H1 (cell line): ENCODE data around the gene ZNF683. TPM values are rescaled to one million over a fixed set of nuclear protein-coding genes. Genes with fewer than 3 reads are reported as not detected.

Source experiments
- CTCF ChIA-PET: fragments of 300-600 bp; sonication (Branson Sonifier 250); formaldehyde crosslinking; loops from one replicate; lab custom pipeline; 2021; ENCODE audit not compliant: partially characterized antibody; lab: Charles Lee
- POLR2A ChIA-PET: fragments of 300-600 bp; sonication (Branson Sonifier 250); formaldehyde crosslinking; loops from one replicate; lab custom pipeline; 2021; ENCODE audit warnings: inconsistent platforms; ENCODE audit not compliant: partially characterized antibody; lab: Charles Lee
- DNase-seq, 2 experiments: peaks; one replicate each; pipeline versions ENCODE4 v3.0.0 to v3.0.0-alpha.2; 2010 to 2022; ENCODE audit warnings: low spot score in 2 of 2, low read depth in 1 of 2, mixed read lengths in 1 of 2
- FAIRE-seq: peaks from 2 replicates; lab custom pipeline; 2011; peaks lifted over from hg19 to GRCh38; lab: Jason Lieb, UNC
- H2AFZ ChIP-seq: 2 replicates; pipeline ENCODE4 v1.8.1; 2012; ENCODE audit warnings: low read length, inconsistent platforms
- H2AK5ac ChIP-seq: 2 replicates; pipeline ENCODE4 v1.6.1; 2013; ENCODE audit warnings: low read depth, low read length
- H2BK120ac ChIP-seq: replicated peaks from 2 replicates; pipeline ENCODE3; 2013; ENCODE audit warnings: low read depth, low read length, inconsistent platforms
- H2BK12ac ChIP-seq: 2 replicates; pipeline ENCODE4 v1.6.1; 2013; ENCODE audit warnings: low read depth, low read length
- H2BK15ac ChIP-seq: 2 replicates; pipeline ENCODE4 v1.6.1; 2013; ENCODE audit warnings: low read length
- H2BK20ac ChIP-seq: 2 replicates; pipeline ENCODE4 v1.6.1; 2013; ENCODE audit warnings: low read length
- H2BK5ac ChIP-seq: 2 replicates; pipeline ENCODE4 v1.6.1; 2013; ENCODE audit warnings: low read depth, low read length
- H3K14ac ChIP-seq: 2 replicates; pipeline ENCODE4 v1.6.1; 2013; ENCODE audit warnings: inconsistent platforms; ENCODE audit not compliant: insufficient read length
- H3K18ac ChIP-seq: 2 replicates; pipeline ENCODE4 v1.6.1; 2013; ENCODE audit warnings: low read length; ENCODE audit errors: extremely low read depth
- H3K23ac ChIP-seq: 2 replicates; pipeline ENCODE4 v1.6.1; 2013; ENCODE audit warnings: inconsistent platforms; ENCODE audit not compliant: insufficient read length
- H3K23me2 ChIP-seq: 2 replicates; pipeline ENCODE4 v1.6.1; 2013; ENCODE audit warnings: low read depth, low read length
- H3K27ac ChIP-seq: 2 replicates; pipeline ENCODE4 v1.6.1; 2011; ENCODE audit warnings: low read depth, low read length, inconsistent platforms
- H3K27me3 ChIP-seq, 4 experiments: replicated peaks in 1 of 4; 1 replicate in 1 of 4; 2 replicates in 3 of 4; pipeline versions ENCODE4 v1.6.1 to v1.8.1; 2011 to 2013; ENCODE audit warnings: low read length in 3 of 4, mild to moderate bottlenecking in 3 of 4, inconsistent platforms in 2 of 4, mixed read lengths in 2 of 4, moderate library complexity in 1 of 4; ENCODE audit not compliant: control insufficient read depth in 3 of 4, insufficient read depth in 3 of 4; ENCODE audit errors: extremely low read depth in 1 of 4
- H3K36me3 ChIP-seq, 4 experiments: 2 replicates each; pipeline versions ENCODE4 v1.6.1 to v1.8.1; 2011 to 2013; ENCODE audit warnings: mild to moderate bottlenecking in 4 of 4, low read length in 3 of 4, moderate library complexity in 2 of 4, control low read depth in 1 of 4, inconsistent platforms in 1 of 4; ENCODE audit not compliant: insufficient read depth in 4 of 4, control insufficient read depth in 2 of 4
- H3K4ac ChIP-seq: replicated peaks from 2 replicates; pipeline ENCODE3; 2013; ENCODE audit warnings: low read length, low read depth, mixed read lengths, inconsistent platforms; ENCODE audit not compliant: insufficient read length
- H3K4me1 ChIP-seq, 4 experiments: replicated peaks in 1 of 4; 1 replicate in 1 of 4; 2 replicates in 3 of 4; pipeline versions ENCODE4 v1.6.1 to v1.8.1; 2011 to 2013; ENCODE audit warnings: low read length in 3 of 4, inconsistent platforms in 2 of 4, mixed read lengths in 1 of 4; ENCODE audit not compliant: insufficient read depth in 4 of 4, control insufficient read depth in 3 of 4
- H3K4me2 ChIP-seq, 2 experiments: 2 replicates each; pipeline versions ENCODE4 v1.6.1 to v1.8.1; 2011 to 2013; ENCODE audit warnings: low read depth in 2 of 2, low read length in 2 of 2, control low read depth in 1 of 2, inconsistent platforms in 1 of 2, mild to moderate bottlenecking in 1 of 2; ENCODE audit not compliant: insufficient read depth in 1 of 2
- H3K4me3 ChIP-seq, 4 experiments: fragments of 200-600, 300-600 bp in 1 of 4; sonication (generic), shearing (Covaris generic), sonication (Bioruptor Twin) in 1 of 4; 2 replicates each; pipeline versions ENCODE4 v1.5.1 to v1.8.1; 2011 to 2016; ENCODE audit warnings: low read length in 4 of 4, low read depth in 3 of 4, control low read depth in 2 of 4, inconsistent platforms in 2 of 4, mild to moderate bottlenecking in 2 of 4, mixed read lengths in 1 of 4, moderate library complexity in 1 of 4; ENCODE audit not compliant: insufficient read depth in 2 of 4; ENCODE audit errors: extremely low read depth in 1 of 4
- H3K56ac ChIP-seq: replicated peaks from 2 replicates; pipeline ENCODE3; 2013; ENCODE audit warnings: low read depth, mild to moderate bottlenecking, mixed read lengths, low read length, inconsistent platforms; ENCODE audit not compliant: insufficient read length
- H3K79me1 ChIP-seq: 2 replicates; pipeline ENCODE4 v1.6.1; 2013; ENCODE audit warnings: low read depth, low read length, control low read depth
- H3K79me2 ChIP-seq, 2 experiments: 2 replicates each; pipeline versions ENCODE4 v1.6.1 to v1.8.1; 2012 to 2013; ENCODE audit warnings: low read length in 2 of 2, mild to moderate bottlenecking in 2 of 2, inconsistent platforms in 1 of 2; ENCODE audit not compliant: insufficient read depth in 2 of 2, control insufficient read depth in 1 of 2
- H3K9ac ChIP-seq, 4 experiments: replicated peaks in 1 of 4; 1 replicate in 1 of 4; 2 replicates in 3 of 4; pipeline versions ENCODE4 v1.6.1 to v1.8.1; 2011 to 2013; ENCODE audit warnings: low read depth in 3 of 4, low read length in 3 of 4, control low read depth in 2 of 4, mild to moderate bottlenecking in 2 of 4, moderate library complexity in 2 of 4, inconsistent platforms in 1 of 4; ENCODE audit errors: extremely low read depth in 1 of 4
- H3K9me3 ChIP-seq, 2 experiments: 2 replicates each; pipeline versions ENCODE4 v1.6.1 to v1.8.1; 2012 to 2013; ENCODE audit warnings: mild to moderate bottlenecking in 2 of 2, moderate library complexity in 2 of 2, control low read depth in 1 of 2, inconsistent platforms in 1 of 2, low read depth in 1 of 2, low read length in 1 of 2, mixed read lengths in 1 of 2; ENCODE audit not compliant: insufficient read depth in 2 of 2
- H4K20me1 ChIP-seq, 2 experiments: replicated peaks in 1 of 2; 2 replicates each; pipeline versions ENCODE3 to v1.8.1; 2011 to 2013; ENCODE audit warnings: inconsistent platforms in 2 of 2, low read length in 2 of 2, mild to moderate bottlenecking in 1 of 2; ENCODE audit not compliant: insufficient read depth in 2 of 2, control insufficient read depth in 1 of 2
- H4K5ac ChIP-seq: 2 replicates; pipeline ENCODE4 v1.6.1; 2013; ENCODE audit warnings: low read length, low read depth, mixed read lengths, inconsistent platforms; ENCODE audit not compliant: insufficient read length
- H4K8ac ChIP-seq: 2 replicates; pipeline ENCODE4 v1.8.0; 2013; ENCODE audit warnings: mild to moderate bottlenecking, moderate library complexity, low read length, inconsistent platforms; ENCODE audit not compliant: insufficient read depth; ENCODE audit errors: extremely low read depth
- H4K91ac ChIP-seq: replicated peaks from 2 replicates; pipeline ENCODE3; 2013; ENCODE audit warnings: low read length, mixed read lengths, inconsistent platforms; ENCODE audit not compliant: insufficient read length
- FOSL1 ChIP-seq: IDR thresholded peaks from 2 replicates; pipeline ENCODE4 v1.6.1; 2011; ENCODE audit warnings: mild to moderate bottlenecking, low read depth, low read length, moderate library complexity; ENCODE audit not compliant: insufficient read depth
- KDM4A ChIP-seq: IDR thresholded peaks from one replicate; pipeline ENCODE4 v1.7.1; 2012; ENCODE audit warnings: low read depth, mild to moderate bottlenecking, moderate library complexity, low read length, inconsistent platforms; ENCODE audit not compliant: severe bottlenecking
- NRF1 ChIP-seq: IDR thresholded peaks from 2 replicates; pipeline ENCODE4 v1.6.1; 2011; ENCODE audit warnings: mild to moderate bottlenecking, low read depth, low read length, improper control_type of control experiment
- WGBS, 2 experiments: shearing (Covaris generic) in 1 of 2; methylation state at CpG; one replicate each; pipeline versions ENCODE4 v1.1.6 to v1.1.7; 2013 to 2015; ENCODE audit warnings: low lambda C conversion rate in 2 of 2, mixed read lengths in 2 of 2, inconsistent platforms in 1 of 2, low coverage in 1 of 2, missing lambda C conversion rate in 1 of 2; ENCODE audit not compliant: insufficient replicate concordance in 2 of 2, insufficient coverage in 1 of 2, insufficient read length in 1 of 2; ENCODE audit errors: extremely low coverage in 1 of 2, missing lambda C conversion rate in 1 of 2; 5-methylcytosine and 5-hydroxymethylcytosine counted together
- polyA plus RNA-seq, 7 experiments: library from polyadenylated mRNA; depleted of rRNA in 3 of 7; stranded (reverse) in 5 of 7; unstranded in 2 of 7; fragments of >200 nt in 5 of 7; fragments of 200-250 nt in 2 of 7; gene quantifications; 1 replicate in 5 of 7; 2 replicates in 1 of 7; 4 replicates in 1 of 7; pipeline versions ENCODE4 v1.2.1 to v1.2.3, GENCODE V29; 2011 to 2013; ENCODE audit warnings: missing spikeins in 2 of 7, mixed read lengths in 2 of 7
- total RNA-seq: library from RNA; stranded (reverse); fragmentation: NEBNext Ultra II Directional; extraction: Animal tissue kit (Norgen Biotek cat#: 25700); gene quantifications from 2 replicates; pipeline ENCODE4 v1.2.1, GENCODE V29; 2021

Gene ZNF683
- total and polyA plus RNA-seq, 2 of the 8 experiments (the other 6 are each of a cell fraction or from before 2014, with no cell fraction given): not detected

DNA sequence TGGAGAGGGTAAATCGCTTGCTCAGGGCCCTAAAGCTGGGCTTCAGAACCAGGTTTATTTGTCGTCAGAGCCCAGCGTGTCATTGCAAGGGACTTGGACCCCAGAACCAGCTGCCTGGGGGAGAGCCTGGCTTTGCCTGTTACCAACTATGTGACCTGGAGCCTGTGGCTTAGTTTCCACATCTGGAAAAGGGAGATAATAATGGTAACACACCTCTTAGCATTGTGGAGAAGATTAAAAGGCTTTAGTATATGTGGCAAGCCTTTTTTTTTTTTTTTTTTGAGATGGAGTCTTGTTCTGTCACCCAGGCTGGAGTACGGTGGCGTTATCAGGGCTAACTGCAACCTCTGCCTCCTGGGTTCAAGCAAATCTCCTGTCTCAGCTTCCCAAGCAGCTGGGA, 42.3 kb downstream of the ZNF683 start:
- Histone ChIP-seq H2BK120ac (no peak overlapping the region), H3K27me3 (no peaks in the 10 kb centered on the region), H3K56ac (no peak overlapping the region), H4K20me1 (peaks cover 0 to 2% of the 10 kb centered on the region in 2 experiments), H2BK5ac (no peak overlapping the region), H3K4me1 (peaks cover 0 to 1% (median 0%) of the 10 kb centered on the region in 4 experiments; a peak in 1 of 7 replicates), H3K4ac (no peak overlapping the region), H4K5ac (no peak overlapping the region), H3K27ac (no peak overlapping the region), H4K8ac (no peak overlapping the region), H3K4me2 (no peak overlapping the region), H3K23me2 (no peaks in the 10 kb centered on the region), H4K91ac (no peak overlapping the region), H3K9ac (no peak overlapping the region), H3K23ac (no peak overlapping the region), H3K36me3 (peaks cover 2 to 12% (median 10%) of the 10 kb centered on the region in 4 experiments; a peak in 6 of 8 replicates), H3K9me3 (no peaks in the 10 kb centered on the region), H2AK5ac (no peak overlapping the region), H2BK15ac (no peak overlapping the region), H3K14ac (no peak overlapping the region), H2BK12ac (no peak overlapping the region), H3K79me2 (no peaks in the 10 kb centered on the region), H2BK20ac (no peak overlapping the region), H3K79me1 (no peaks in the 10 kb centered on the region), H2AFZ (no peak overlapping the region), H3K4me3 (no peak overlapping the region), H3K18ac (no peak overlapping the region)
- POLR2A ChIA-PET: interaction anchor here (0.7 to 1.7 kb wide), 4 partner anchors 8 to 66 kb away, joined by 3 to 5 read pairs (median 4); no protein-coding TSS in a partner anchor
- CTCF ChIA-PET: interaction anchor here (0.9 to 57.0 kb wide), 6 partner anchors 8 to 153 kb away, joined by 3 to 1530 read pairs (median 12); partner anchors contain the start of genes CD52, CNKSR1, SH3BGRL3 and UBXN11
- DNase-seq (no peak), FAIRE-seq (no peak)
- no peak for TF ChIP-seq NRF1
- no peak for TF ChIP-seq FOSL1
- no peak for TF ChIP-seq KDM4A
- 92% methylated on average over 5 of the region's 5 CpGs; no CpG with 5 or more reads in 1 of the 2 experiments for WGBS, 2 experiments
